Measurements from ENCODE around the gene ALOX15.

Gene ALOX15

DNA sequence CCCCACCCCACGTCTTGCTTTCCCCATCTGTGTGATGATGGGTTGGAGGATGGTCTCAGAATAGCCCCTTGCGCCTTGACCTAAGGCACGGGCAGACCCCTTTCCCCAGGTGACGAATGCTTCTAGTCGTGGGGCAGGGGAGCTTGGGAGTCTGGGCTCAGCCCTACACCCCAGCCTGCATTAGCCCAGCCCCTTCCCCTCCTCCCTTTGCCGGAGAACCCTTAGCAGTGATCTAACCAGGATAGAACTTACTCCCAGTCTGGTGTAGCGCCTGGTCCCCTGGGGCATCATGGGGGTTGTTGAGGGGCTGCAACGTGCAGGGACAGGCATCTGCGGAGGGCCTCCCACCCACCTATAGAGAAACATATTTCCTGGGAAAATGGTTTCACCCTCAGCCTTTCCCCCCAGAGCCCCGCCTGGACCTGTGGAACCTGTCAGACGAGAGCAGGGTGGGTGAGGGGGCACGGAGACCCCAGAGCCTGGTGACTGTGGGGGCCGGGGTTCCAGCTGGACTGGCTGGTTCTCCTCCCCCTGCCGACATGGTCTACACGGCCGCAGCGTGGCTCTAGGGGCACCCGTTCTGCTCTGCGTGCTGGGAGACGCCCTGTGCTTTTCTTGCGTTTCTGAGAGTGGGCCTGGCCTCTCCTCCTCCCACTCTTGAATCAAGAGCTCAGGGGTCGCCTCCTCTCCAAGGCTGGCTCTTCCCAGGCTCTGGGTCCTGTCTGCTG, 52.4 kb downstream of the ALOX15 start:
- TF ChIP-seq, protein P1, sequence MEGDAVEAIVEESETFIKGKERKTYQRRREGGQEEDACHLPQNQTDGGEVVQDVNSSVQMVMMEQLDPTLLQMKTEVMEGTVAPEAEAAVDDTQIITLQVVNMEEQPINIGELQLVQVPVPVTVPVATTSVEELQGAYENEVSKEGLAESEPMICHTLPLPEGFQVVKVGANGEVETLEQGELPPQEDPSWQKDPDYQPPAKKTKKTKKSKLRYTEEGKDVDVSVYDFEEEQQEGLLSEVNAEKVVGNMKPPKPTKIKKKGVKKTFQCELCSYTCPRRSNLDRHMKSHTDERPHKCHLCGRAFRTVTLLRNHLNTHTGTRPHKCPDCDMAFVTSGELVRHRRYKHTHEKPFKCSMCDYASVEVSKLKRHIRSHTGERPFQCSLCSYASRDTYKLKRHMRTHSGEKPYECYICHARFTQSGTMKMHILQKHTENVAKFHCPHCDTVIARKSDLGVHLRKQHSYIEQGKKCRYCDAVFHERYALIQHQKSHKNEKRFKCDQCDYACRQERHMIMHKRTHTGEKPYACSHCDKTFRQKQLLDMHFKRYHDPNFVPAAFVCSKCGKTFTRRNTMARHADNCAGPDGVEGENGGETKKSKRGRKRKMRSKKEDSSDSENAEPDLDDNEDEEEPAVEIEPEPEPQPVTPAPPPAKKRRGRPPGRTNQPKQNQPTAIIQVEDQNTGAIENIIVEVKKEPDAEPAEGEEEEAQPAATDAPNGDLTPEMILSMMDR (IDR thresholded peaks at IDR 0.05; ENCODE audit: low read depth, low read length): no peak
- no peak overlapping the region for H3K4me3 ChIP-seq (ENCODE audit: low read depth, low read length)

DNA sequence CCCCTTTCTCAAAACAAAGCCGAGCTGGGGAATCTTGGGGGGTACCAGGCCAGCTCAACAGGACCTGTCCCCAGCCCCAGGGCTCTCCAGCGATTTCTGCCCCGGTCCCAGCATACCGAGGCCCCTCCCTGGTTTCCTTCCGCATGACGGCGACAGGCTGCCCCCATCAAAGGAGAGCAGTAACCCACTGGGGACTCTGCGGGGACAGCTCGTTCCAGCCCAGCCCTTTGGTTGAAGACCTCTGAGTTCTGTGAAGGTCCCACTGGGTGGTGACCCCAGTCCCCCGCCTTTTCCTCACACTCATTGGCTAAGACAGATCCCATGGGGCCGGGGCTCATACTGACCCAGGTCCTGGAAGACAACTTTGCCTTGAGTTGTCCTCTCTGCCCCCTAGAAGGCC, 53.1 kb downstream of the ALOX15 start:
- TF ChIP-seq, protein P1 (IDR thresholded peaks at IDR 0.05; ENCODE audit: low read depth, low read length): no peak

DNA sequence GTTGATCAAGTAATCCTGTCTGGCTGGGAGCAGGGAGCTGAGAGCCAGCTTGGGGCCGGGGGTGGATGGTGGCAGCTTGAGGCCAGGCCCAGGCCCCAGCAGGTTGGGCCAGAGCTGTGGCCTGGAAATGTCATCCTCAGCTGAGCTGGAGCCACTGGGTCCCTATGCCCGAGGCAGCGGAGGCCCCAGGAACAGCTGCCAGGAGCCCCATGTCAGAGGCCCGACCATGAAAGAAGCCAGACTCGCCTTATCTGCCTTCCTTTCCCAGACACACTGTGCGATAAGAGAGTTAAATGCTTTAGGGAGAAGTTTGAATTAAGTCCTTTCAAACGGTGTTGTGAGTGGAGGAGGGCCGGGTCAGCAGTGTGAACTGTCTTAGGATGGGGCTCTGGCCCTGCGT, 53.7 kb downstream of the ALOX15 start:
- no peak overlapping the region for H3K4me3 ChIP-seq (ENCODE audit: low read depth, low read length)
- TF ChIP-seq, protein P1 (IDR thresholded peaks at IDR 0.05; ENCODE audit: low read depth, low read length): no peak

More for the DNA sequence above, 53.1 kb downstream of the ALOX15 start:
- no peak overlapping the region for H3K4me3 ChIP-seq (ENCODE audit: low read depth, low read length)

DNA sequence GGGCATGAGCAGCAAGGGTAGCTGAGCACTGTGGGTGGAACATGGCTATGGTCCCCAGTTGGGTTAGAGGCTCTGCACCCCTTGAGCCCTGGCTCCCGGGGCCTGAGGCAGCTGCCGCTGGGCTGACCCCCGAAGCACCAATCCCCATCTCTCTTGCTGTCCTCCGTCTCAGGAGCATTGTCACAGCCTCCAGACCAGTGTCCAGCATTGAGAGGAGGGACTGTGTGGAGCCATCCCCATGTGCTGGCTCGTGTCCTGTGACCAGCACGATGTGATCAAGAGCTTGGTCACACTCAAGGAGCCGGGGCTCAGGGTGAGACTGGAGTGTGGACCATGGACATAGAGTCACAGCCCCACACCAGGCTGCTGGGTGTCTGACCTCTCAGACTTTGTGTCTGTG, 54.3 kb downstream of the ALOX15 start:
- TF ChIP-seq, protein P1 (IDR thresholded peaks at IDR 0.05; ENCODE audit: low read depth, low read length): no peak

DNA sequence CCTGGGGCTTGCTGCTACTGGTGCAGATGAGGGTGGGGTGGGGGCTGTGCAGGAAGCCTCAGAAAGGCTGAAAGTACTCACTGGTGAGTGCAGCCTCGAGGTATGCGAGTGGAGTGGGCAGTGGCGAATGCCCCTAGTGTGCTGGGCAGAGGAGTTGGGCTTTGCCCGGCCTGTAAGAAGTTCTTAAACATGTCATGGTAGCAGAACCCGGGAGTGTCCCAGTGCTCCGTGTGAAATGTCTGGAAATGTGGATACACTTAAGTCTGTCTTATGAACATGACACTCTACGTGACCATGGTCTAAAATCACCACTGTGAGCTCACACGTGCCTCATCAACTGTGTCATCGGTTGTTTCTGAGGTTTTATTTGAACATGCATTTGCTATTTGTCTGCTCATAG, 55.4 kb downstream of the ALOX15 start:
- H3K4me3 ChIP-seq (ENCODE audit: low read depth, low read length): no peak overlapping the region
- TF ChIP-seq, protein P1 (IDR thresholded peaks at IDR 0.05; ENCODE audit: low read depth, low read length): no peak

More for the DNA sequence above, 54.3 kb downstream of the ALOX15 start:
- H3K4me3 ChIP-seq (ENCODE audit: low read depth, low read length): no peak overlapping the region

DNA sequence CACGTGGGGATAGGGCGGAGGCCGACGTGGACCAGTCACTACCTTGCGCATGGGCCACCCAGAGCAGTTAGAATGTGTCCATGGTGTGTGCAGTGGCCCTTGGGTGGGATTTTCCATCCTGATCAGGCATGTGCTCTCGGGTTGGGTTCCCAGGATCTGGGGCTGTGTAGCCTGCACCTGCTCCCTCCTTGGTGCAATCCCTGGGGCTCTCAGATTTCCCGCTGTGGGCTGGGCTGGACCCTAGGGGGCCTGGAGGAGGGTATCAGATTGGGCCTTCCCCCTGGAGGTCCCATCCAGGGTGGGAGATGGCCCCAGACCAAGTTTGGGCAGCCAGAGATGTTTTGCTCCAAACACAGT, 55.9 kb downstream of the ALOX15 start:
- TF ChIP-seq, protein P1 (IDR thresholded peaks at IDR 0.05; ENCODE audit: low read depth, low read length): no peak
- H3K4me3 ChIP-seq (ENCODE audit: low read depth, low read length): no peak overlapping the region

DNA sequence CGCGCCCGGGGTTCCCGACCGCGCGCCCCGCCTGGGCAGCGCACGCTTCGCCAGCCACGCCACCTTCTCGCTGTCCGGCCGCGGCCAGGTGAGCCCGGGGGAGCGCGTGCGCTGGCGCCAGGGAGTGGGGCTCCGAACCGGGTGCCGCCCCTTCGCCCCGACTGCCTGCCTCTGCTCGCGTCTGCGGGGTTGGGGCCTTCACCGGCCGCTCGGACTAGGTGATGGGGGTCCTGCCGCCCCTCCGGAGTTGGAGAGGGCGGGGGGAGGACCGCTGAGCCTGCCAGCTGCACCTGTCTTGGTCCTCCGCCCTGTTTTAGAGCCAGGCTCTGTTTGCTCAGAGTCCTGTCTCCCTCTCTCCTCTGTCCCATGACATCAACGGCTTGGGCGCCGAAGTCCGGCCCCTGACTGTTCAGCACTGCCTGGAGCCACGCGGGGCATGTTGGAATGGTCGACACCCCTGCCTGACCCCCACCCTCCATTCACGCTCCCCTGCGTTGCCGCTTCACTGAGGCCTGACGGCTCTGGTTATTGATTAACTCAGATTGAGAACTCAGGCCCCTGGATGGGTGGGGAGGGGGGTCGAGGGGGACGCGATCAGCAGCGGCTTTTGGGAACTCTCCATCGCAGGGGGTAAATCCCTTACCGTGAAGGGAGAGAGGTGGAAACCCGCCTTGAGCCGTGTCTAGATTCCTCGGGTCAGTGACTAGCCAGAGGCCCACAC, 56.4 kb downstream of the ALOX15 start:
- no peak overlapping the region for H3K4me3 ChIP-seq (ENCODE audit: low read depth, low read length)
- TF ChIP-seq, protein P1 (IDR thresholded peaks at IDR 0.05; ENCODE audit: low read depth, low read length): no peak
